GM18502 (cell line): ENCODE data around the gene SMAD3.
A peak's percentile ranks its signal among the peaks of the same experiment; 100 is the strongest.
"Not testable (repeated sequence)": the region's sequence is repeated elsewhere in the genome, so short reads cannot be mapped to it uniquely, and the experiment has no call there.

Experiments
- ATAC-seq: cut with Tn5 transposase; IDR thresholded peaks from one replicate; pipeline ENCODE4 v1.9.1; 2021; ENCODE audit warnings: mild to moderate bottlenecking; ENCODE audit not compliant: unreplicated experiment, poor library complexity

Gene SMAD3

DNA sequence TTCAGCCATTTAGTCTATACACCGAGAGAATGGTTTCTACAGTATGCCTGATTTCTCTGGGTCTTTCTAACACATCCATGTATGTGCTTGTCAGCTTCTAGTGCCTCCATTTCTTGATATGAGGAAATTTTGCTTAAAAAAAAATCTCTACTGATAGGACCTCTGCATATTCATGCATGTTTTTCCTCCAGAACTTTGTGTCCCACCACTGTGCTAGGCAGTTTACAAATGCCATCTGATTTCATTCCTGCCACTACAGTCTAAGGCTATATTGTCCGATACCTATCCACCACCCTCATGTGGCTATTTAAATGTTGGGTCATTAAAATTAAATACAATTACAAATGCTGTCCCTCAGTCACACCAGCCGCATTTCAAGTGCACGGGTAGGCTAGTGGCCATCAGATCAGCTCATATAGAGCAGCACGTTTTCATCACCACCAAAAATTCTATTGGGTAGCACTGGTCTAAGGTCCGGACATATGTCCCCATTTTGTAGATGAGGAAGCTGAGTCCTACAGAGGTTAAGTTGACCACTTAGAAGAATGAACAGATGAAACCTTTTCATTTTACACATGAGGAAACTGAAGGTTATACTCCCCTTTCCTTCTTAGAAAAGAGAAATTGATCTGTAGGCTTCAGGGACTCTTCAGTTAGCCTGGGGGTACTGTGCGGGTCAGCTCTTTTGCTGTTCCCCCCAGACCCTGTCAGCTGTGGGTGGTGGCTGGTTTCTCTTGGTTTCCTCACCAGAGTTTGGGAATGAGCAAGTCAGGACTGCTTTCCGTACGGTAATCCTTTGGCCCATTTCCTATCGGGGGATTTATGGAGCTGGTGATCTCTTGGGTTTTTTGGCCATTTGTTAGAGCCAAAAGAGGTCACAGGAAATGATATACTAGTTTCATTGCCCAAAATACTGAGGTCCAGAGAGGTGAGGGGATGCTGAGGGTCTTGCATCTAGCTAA, 56.5 kb downstream of the SMAD3 start:
- no peak for ATAC-seq

- ATAC-seq: not testable (repeated sequence)
These were observed 57.4 kb downstream of the SMAD3 start for GRCh38 chr15:67122816-67123215.

GRCh38 chr15:67123291-67123690, 57.9 kb downstream of the SMAD3 start:
- not testable (repeated sequence) for ATAC-seq

GRCh38 chr15:67124111-67124510, 58.7 kb downstream of the SMAD3 start:
- ATAC-seq: no peak

GRCh38 chr15:67124911-67125588, 59.6 kb downstream of the SMAD3 start:
- ATAC-seq: no peak

DNA sequence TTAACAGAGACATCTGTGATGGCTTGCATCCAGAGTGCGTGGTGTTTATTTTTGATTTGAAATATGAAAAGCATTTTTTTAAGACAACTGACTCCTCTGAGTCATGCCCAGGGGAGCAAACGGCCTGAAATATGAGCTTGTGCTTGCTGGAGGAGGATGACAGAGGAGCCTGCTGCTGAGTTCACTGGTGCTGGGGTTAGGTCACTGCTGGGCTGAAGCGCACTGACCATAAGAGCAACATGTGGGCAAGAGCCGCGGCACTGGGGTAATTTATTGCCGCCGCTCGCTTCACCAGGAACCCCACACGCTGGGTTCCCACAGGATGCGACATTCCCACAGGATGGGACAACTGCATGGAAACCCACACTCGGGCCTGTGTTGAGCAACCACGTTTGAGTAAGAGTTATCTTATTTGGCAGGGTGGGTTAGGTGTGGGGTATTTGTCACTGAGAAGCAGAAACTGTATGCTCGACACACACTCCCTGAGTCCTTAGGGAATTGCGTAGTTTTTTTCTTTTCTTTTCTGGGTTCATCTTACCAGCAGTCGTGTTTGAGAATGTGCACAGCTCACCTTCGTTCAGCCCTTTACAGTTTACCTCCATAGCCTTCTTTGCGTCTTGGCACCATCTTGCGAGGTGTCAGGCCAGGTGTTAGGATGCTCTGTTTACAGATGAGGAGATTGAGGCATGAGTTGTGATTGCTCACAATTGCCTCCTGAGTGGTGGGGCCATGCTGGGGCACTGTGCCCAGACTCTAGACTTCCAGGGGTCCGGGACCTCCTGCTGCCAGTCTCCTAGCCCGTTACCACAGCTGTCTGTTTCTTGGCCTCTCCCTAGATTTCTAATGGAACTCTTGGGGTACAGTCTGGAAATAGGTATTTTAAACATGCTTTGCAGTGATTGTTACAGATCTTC, 60.4 kb downstream of the SMAD3 start:
- ATAC-seq: no peak

- ATAC-seq: no peak
These were observed 61.3 kb downstream of the SMAD3 start for GRCh38 chr15:67126551-67127330.

GRCh38 chr15:67127331-67127664, 61.9 kb downstream of the SMAD3 start:
- ATAC-seq: no peak

DNA sequence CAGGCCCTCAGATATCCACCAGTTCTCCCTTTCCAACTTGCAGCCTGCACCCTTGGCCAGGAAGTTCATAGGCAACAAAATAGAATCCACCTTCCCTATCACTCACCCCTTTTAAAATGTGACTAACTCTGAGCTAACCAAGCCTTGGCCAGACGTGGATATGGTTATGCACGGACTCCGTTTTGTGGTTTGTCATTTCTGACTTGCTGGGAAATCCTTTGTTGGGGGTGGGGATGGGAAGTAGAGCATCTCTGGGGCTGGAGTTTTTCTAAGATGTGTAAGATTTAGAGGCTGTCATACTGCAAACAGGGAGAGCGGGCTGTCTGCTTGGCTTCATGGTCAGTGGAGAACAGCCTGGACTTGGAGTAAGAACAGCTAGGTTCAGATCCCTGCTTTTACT, 62.6 kb downstream of the SMAD3 start:
- no peak for ATAC-seq

GRCh38 chr15:67130166-67130565, 64.8 kb downstream of the SMAD3 start:
- no peak for ATAC-seq

DNA sequence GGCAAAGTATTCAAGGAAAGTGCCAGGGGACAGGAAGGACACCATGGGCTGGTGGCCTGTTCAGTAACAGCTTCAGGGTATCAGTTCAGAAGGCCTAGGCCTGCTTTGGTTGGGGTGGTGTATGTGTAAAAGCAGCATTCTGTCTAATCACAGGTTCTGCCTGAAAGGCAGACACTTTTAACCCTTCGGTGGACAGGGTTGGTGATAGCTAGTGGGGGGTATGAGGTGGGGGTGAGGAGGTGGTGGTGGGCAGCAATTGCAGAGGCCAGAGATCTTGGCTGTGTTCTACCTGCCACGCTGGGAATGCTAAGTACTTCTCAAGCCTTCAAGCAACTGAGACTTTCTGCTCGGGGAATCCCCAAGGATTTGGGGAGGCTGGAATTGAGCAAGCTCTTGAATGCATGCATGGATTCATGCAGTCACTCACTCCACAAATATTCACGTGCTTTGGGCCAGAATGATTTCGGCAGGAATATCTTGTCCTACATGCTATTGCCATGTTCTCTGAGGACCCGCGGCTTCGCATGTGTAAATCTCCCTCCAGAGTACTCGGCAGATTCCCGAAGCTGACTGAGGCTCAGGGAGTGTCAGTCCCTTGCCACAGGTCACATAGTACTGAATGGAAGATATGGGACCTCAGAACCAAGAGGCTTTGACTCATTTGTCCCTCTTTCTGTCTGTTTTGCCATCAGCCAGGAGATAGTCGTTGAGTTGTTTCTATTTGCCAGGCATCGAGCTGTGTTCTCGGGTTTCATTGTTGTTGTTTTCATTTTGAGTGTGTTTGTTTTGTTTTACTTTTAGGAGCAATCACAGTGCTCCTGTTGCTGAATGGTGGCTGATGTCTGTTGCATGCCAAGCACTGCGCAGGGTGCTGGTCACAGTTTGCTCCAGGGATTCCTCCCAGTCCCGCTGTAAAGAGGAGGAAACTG, 65.5 kb downstream of the SMAD3 start:
- ATAC-seq: no peak

GRCh38 chr15:67132276-67132675, 66.9 kb downstream of the SMAD3 start:
- no peak for ATAC-seq

GRCh38 chr15:67133026-67133425, 67.6 kb downstream of the SMAD3 start:
- ATAC-seq: no peak

DNA sequence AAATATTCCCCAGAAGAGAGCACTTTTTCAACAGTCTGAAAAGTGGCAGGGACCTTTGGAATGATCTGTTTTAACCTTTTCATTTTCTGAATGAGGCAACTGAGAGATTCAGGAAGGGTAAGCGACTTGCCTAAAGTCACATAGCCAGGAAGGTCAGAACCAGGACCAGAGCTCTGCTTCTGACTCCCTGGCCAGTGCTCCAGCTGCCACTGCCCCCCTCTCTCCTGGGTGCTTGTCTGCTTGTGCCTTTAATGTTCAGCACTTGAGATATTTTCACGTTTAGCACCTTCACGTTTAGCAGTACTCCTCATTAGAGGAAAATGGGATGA, 68.3 kb downstream of the SMAD3 start:
- peak; percentile 24 for ATAC-seq

GRCh38 chr15:67134067-67134838, 68.9 kb downstream of the SMAD3 start:
- ATAC-seq: peak; percentile 64

DNA sequence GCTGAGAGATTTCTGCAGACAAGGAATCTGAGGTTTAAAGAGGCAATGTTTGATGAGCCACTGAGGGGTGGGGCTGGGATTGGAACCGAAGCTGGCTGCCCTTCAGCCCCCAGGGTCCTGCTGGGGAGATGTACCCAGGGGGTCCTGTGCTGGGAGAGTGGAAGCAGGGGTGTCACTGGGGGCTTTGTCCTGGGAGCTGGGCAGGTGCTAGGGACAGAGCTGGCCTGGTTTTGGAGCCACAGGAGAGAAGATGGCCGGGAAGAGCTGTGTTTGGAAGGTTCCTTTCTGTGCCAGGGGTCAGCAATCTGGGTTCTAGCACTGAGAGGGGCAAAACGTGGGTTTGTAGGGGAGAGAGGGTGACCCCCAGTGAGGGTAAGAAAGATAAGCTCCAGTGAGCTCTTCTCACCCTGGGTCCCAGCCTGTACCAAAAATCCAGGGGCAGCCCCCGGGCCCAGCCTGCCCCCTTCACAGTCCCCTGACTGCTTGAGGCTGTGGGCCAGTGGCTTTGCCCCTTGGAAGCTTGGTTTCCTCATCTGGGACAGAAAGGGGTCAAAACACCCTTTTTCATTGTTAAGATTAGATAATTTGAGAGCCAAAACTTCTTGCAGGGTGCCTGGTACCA, 69.6 kb downstream of the SMAD3 start:
- ATAC-seq: no peak

DNA sequence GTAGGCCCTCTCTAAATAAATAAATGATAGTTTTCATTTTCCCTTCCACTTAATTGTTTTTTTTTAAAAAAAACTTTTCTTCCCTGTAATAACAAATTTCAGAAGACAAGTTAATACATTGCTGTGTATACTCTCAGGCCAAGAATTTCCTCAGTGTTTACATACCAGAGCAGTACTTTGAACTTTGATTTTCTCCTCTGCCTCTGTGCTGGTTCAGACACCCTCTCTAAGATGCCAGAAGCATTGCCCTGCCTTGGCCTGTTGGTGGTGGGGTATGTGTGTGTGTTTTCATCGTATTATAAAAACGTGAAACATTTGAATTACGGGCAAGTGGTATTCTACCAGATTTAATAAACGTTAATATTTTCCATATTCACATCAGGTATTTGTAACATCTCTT, 70.1 kb downstream of the SMAD3 start:
- ATAC-seq: no peak

DNA sequence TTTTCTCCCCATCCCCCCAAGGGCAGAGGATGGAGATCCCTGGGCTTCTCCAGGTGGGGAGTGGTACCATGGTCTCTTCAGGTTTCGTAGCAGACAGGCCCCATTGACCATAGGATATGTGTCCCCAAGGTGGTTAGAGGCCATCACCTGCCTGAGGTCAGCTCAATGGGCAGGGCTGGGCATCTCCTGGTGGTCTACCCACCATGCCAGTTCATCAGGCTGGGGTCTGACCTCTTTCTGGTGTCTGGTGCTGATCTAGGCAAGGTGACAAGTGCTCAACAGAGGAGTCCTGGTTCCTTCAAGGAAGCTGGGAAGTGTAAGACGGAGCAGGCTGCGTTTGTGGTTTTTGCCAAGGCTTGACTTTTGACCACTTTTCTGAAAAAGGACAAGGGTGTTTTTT, 71.4 kb downstream of the SMAD3 start:
- ATAC-seq: no peak
